ENCODE data around the gene TESMIN. TPM values are rescaled to one million over a fixed set of nuclear protein-coding genes. Genes with fewer than 3 reads are reported as not detected.

TESMIN gene
- total RNA-seq, 1 donor from 2014 or later, result 2.1 TPM

- Mint-ChIP-seq H3K27me3 (ENCODE audit: insufficient read depth) (no peaks in the 10 kb centered on the region), H3K4me3 (no peak overlapping the region), H3K9me3 (no peaks in the 10 kb centered on the region), H3K36me3 (ENCODE audit: low read depth) (peaks cover 15% of the 10 kb centered on the region), H3K4me1 (ENCODE audit: low read depth) (peaks cover 11% of the 10 kb centered on the region), H3K27ac (no peak overlapping the region)
- intact Hi-C loops (cut with micrococcal nuclease), result no loop called here
- no peak for DNase-seq (ENCODE audit: low spot score)
Measured at GRCh38 chr11:68773521-68774193, 22.3 kb upstream of the TESMIN start.

- H3K9me3 Mint-ChIP-seq, result no peaks in the 10 kb centered on the region
- no peaks in the 10 kb centered on the region for H3K27me3 Mint-ChIP-seq (ENCODE audit: insufficient read depth)
- DNase-seq (ENCODE audit: low spot score), result no peak
- peaks cover 15% of the 10 kb centered on the region for H3K36me3 Mint-ChIP-seq (ENCODE audit: low read depth)
- no peak overlapping the region for H3K4me3 Mint-ChIP-seq
- intact Hi-C loops (cut with micrococcal nuclease), result no loop called here
- no peak overlapping the region for H3K27ac Mint-ChIP-seq
- peaks cover 11% of the 10 kb centered on the region for H3K4me1 Mint-ChIP-seq (ENCODE audit: low read depth)
Measured at GRCh38 chr11:68772936-68773335, 21.6 kb upstream of the TESMIN start.

- no peak for DNase-seq (ENCODE audit: low spot score)
- no peaks in the 10 kb centered on the region for H3K27me3 Mint-ChIP-seq (ENCODE audit: insufficient read depth)
- H3K9me3 Mint-ChIP-seq, result no peaks in the 10 kb centered on the region
- H3K27ac Mint-ChIP-seq, result no peak overlapping the region
- intact Hi-C loops (cut with micrococcal nuclease), result no loop called here
- peaks cover 3% of the 10 kb centered on the region for H3K4me1 Mint-ChIP-seq (ENCODE audit: low read depth)
- peaks cover 11% of the 10 kb centered on the region for H3K36me3 Mint-ChIP-seq (ENCODE audit: low read depth)
- H3K4me3 Mint-ChIP-seq, result no peak overlapping the region
Measured at GRCh38 chr11:68770781-68771180, 19.5 kb upstream of the TESMIN start.

GRCh38 chr11:68767672-68768071, 16.4 kb upstream of the TESMIN start:
- H3K9me3 Mint-ChIP-seq, result no peaks in the 10 kb centered on the region
- intact Hi-C loops (cut with micrococcal nuclease), result no loop called here
- H3K27me3 Mint-ChIP-seq (ENCODE audit: insufficient read depth), result peaks cover 1% of the 10 kb centered on the region
- peaks cover 5% of the 10 kb centered on the region for H3K4me1 Mint-ChIP-seq (ENCODE audit: low read depth)
- peaks cover 4% of the 10 kb centered on the region for H3K36me3 Mint-ChIP-seq (ENCODE audit: low read depth)
- no peak overlapping the region for H3K27ac Mint-ChIP-seq
- H3K4me3 Mint-ChIP-seq, result no peak overlapping the region
- DNase-seq (ENCODE audit: low spot score), result no peak

GRCh38 chr11:68766786-68767185, 15.5 kb upstream of the TESMIN start:
- no peak overlapping the region for H3K27ac Mint-ChIP-seq
- peaks cover 1% of the 10 kb centered on the region for H3K27me3 Mint-ChIP-seq (ENCODE audit: insufficient read depth)
- intact Hi-C loops (cut with micrococcal nuclease), result no loop called here

GRCh38 chr11:68764746-68765145, 13.4 kb upstream of the TESMIN start:
- Mint-ChIP-seq H3K36me3 (ENCODE audit: low read depth) (peaks cover 3% of the 10 kb centered on the region), H3K27me3 (ENCODE audit: insufficient read depth) (peaks cover 1% of the 10 kb centered on the region), H3K4me1 (ENCODE audit: low read depth) (peaks cover 5% of the 10 kb centered on the region), H3K27ac (no peak overlapping the region), H3K4me3 (no peak overlapping the region), H3K9me3 (no peaks in the 10 kb centered on the region)
- DNase-seq (ENCODE audit: low spot score), result no peak
- intact Hi-C loops (cut with micrococcal nuclease), result no loop called here

More at GRCh38 chr11:68766786-68767185, 15.5 kb upstream of the TESMIN start:
- H3K36me3 Mint-ChIP-seq (ENCODE audit: low read depth), result peaks cover 4% of the 10 kb centered on the region
- no peaks in the 10 kb centered on the region for H3K9me3 Mint-ChIP-seq
- no peak for DNase-seq (ENCODE audit: low spot score)
- no peak overlapping the region for H3K4me3 Mint-ChIP-seq
- H3K4me1 Mint-ChIP-seq (ENCODE audit: low read depth), result peaks cover 5% of the 10 kb centered on the region

- no peak overlapping the region for H3K4me3 Mint-ChIP-seq
- H3K36me3 Mint-ChIP-seq (ENCODE audit: low read depth), result peaks cover 3% of the 10 kb centered on the region
- intact Hi-C loops (cut with micrococcal nuclease), result no loop called here
- peaks cover 1% of the 10 kb centered on the region for H3K27me3 Mint-ChIP-seq (ENCODE audit: insufficient read depth)
- no peak overlapping the region for H3K27ac Mint-ChIP-seq
- DNase-seq (ENCODE audit: low spot score), result no peak
- H3K9me3 Mint-ChIP-seq, result no peaks in the 10 kb centered on the region
- peaks cover 5% of the 10 kb centered on the region for H3K4me1 Mint-ChIP-seq (ENCODE audit: low read depth)
Measured at GRCh38 chr11:68763926-68764657, 12.8 kb upstream of the TESMIN start.

GRCh38 chr11:68763181-68763721, 11.9 kb upstream of the TESMIN start:
- Mint-ChIP-seq H3K36me3 (ENCODE audit: low read depth) (peaks cover 3% of the 10 kb centered on the region), H3K27ac (no peak overlapping the region), H3K27me3 (ENCODE audit: insufficient read depth) (peaks cover 1% of the 10 kb centered on the region), H3K4me3 (no peak overlapping the region), H3K9me3 (no peaks in the 10 kb centered on the region), H3K4me1 (ENCODE audit: low read depth) (peaks cover 5% of the 10 kb centered on the region)
- no peak for DNase-seq (ENCODE audit: low spot score)
- intact Hi-C loops (cut with micrococcal nuclease), result no loop called here

- Mint-ChIP-seq H3K27ac (no peak overlapping the region), H3K36me3 (ENCODE audit: low read depth) (peaks cover 3% of the 10 kb centered on the region), H3K4me3 (no peak overlapping the region), H3K9me3 (no peaks in the 10 kb centered on the region), H3K4me1 (ENCODE audit: low read depth) (peaks cover 5% of the 10 kb centered on the region), H3K27me3 (ENCODE audit: insufficient read depth) (peaks cover 1% of the 10 kb centered on the region)
- intact Hi-C loops (cut with micrococcal nuclease), result no loop called here
- DNase-seq (ENCODE audit: low spot score), result no peak
Measured at GRCh38 chr11:68762481-68762880, 11.2 kb upstream of the TESMIN start.

- no peak for DNase-seq (ENCODE audit: low spot score)
- no peaks in the 10 kb centered on the region for H3K9me3 Mint-ChIP-seq
- no peak overlapping the region for H3K27ac Mint-ChIP-seq
- peaks cover 4% of the 10 kb centered on the region for H3K36me3 Mint-ChIP-seq (ENCODE audit: low read depth)
- H3K4me3 Mint-ChIP-seq, result no peak overlapping the region
- intact Hi-C loops (cut with micrococcal nuclease), result no loop called here
- H3K4me1 Mint-ChIP-seq (ENCODE audit: low read depth), result peaks cover 5% of the 10 kb centered on the region
- peaks cover 1% of the 10 kb centered on the region for H3K27me3 Mint-ChIP-seq (ENCODE audit: insufficient read depth)
Measured at GRCh38 chr11:68761801-68762200, 10.5 kb upstream of the TESMIN start.

- H3K4me3 Mint-ChIP-seq, result no peak overlapping the region
- H3K9me3 Mint-ChIP-seq, result no peaks in the 10 kb centered on the region
- intact Hi-C loops (cut with micrococcal nuclease), result loop anchor here (10.0 kb wide), 1 partner anchor 915 kb away; the partner anchor contains the start of gene LTO1
- H3K36me3 Mint-ChIP-seq (ENCODE audit: low read depth), result peaks cover 7% of the 10 kb centered on the region
- DNase-seq (ENCODE audit: low spot score), result no peak
- peaks cover 5% of the 10 kb centered on the region for H3K4me1 Mint-ChIP-seq (ENCODE audit: low read depth)
- H3K27ac Mint-ChIP-seq, result no peak overlapping the region
- peaks cover 1% of the 10 kb centered on the region for H3K27me3 Mint-ChIP-seq (ENCODE audit: insufficient read depth)
Measured at GRCh38 chr11:68759991-68760390, 8.7 kb upstream of the TESMIN start.

GRCh38 chr11:68757711-68758110, 6.4 kb upstream of the TESMIN start:
- H3K4me1 Mint-ChIP-seq (ENCODE audit: low read depth), result no peaks in the 10 kb centered on the region
- H3K4me3 Mint-ChIP-seq, result no peak overlapping the region
- H3K27ac Mint-ChIP-seq, result no peak overlapping the region
- no peaks in the 10 kb centered on the region for H3K9me3 Mint-ChIP-seq
- peaks cover 7% of the 10 kb centered on the region for H3K36me3 Mint-ChIP-seq (ENCODE audit: low read depth)
- intact Hi-C loops (cut with micrococcal nuclease), result loop anchor here (10.0 kb wide), 1 partner anchor 917 kb away; the partner anchor contains the start of gene LTO1
- DNase-seq (ENCODE audit: low spot score), result no peak
- no peaks in the 10 kb centered on the region for H3K27me3 Mint-ChIP-seq (ENCODE audit: insufficient read depth)

GRCh38 chr11:68756171-68756766, 4.9 kb upstream of the TESMIN start:
- H3K36me3 Mint-ChIP-seq (ENCODE audit: low read depth), result peaks cover 6% of the 10 kb centered on the region
- no peak overlapping the region for H3K4me3 Mint-ChIP-seq
- no peaks in the 10 kb centered on the region for H3K4me1 Mint-ChIP-seq (ENCODE audit: low read depth)
- no peak overlapping the region for H3K27ac Mint-ChIP-seq
- H3K27me3 Mint-ChIP-seq (ENCODE audit: insufficient read depth), result no peaks in the 10 kb centered on the region
- H3K9me3 Mint-ChIP-seq, result no peaks in the 10 kb centered on the region
- DNase-seq (ENCODE audit: low spot score), result no peak
- intact Hi-C loops (cut with micrococcal nuclease), result loop anchor here (10.0 kb wide), 1 partner anchor 919 kb away; the partner anchor contains the start of gene LTO1

All from activated T-helper 1 cell treated with anti-CD3 and anti-CD28 coated beads, Interleukin-12 subunit alpha, Interleukin-12 subunit beta, Interleukin-2, Interleukin-4 antibody, amounts not matched to agents 30 ng/mL and 10 ng/mL and 1 ng/mL, durations not matched to agents 14 hours and 24 hours and 36 hours (primary cell).